AG04450 (cell line): ENCODE measurements around the gene HECTD4. TPM values are rescaled to one million over a fixed set of nuclear protein-coding genes. Genes with fewer than 3 reads are reported as not detected.
"Not testable (repeated sequence)": the region's sequence is repeated elsewhere in the genome, so short reads cannot be mapped to it uniquely, and the experiment has no call there.

Experiments
- CTCF ChIA-PET: fragments of 300-600, 350-600 bp; formaldehyde crosslinking; extraction: SDS; loops from one replicate; lab custom pipeline; 2022; ENCODE audit warnings: antibody characterized with exemption, inconsistent platforms; lab: Charles Lee
- POLR2A ChIA-PET: fragments of 350-600 bp; formaldehyde crosslinking; extraction: SDS; loops from one replicate; lab custom pipeline; 2021; ENCODE audit warnings: antibody characterized with exemption, inconsistent platforms; lab: Yijun Ruan, JAX
- DNase-seq: peaks from one replicate; pipeline ENCODE4 v3.0.0-alpha.2; 2011; ENCODE audit warnings: low read depth, low spot score
- H3K27ac ChIP-seq: one replicate; pipeline ENCODE4 v1.5.1; 2012; ENCODE audit warnings: low read depth, low read length, control low read depth
- H3K27me3 ChIP-seq: one replicate; pipeline ENCODE4 v1.6.0; 2012; ENCODE audit warnings: low read length; ENCODE audit not compliant: control insufficient read depth, insufficient read depth
- H3K4me3 ChIP-seq: 2 replicates; pipeline ENCODE4 v1.5.1; 2011; ENCODE audit warnings: mild to moderate bottlenecking, low read depth, low read length, control low read depth
- H3K9me3 ChIP-seq: 2 replicates; pipeline ENCODE4 v1.5.1; 2012; ENCODE audit warnings: low read length; ENCODE audit not compliant: control insufficient read depth, insufficient read depth
- polyA plus RNA-seq: library from polyadenylated mRNA; depleted of rRNA; stranded (reverse); fragments of >200 nt; gene quantifications from 2 replicates; pipeline ENCODE4 v1.2.3, GENCODE V29; 2011
- TF ChIP-seq, protein P1 (sequence below): IDR thresholded peaks from 2 replicates; pipeline ENCODE4 v1.5.1; 2011; ENCODE audit warnings: low read depth, low read length, control low read depth, inconsistent platforms

The HECTD4 gene
- polyA plus RNA-seq, 1 experiment = 8.6 TPM

DNA sequence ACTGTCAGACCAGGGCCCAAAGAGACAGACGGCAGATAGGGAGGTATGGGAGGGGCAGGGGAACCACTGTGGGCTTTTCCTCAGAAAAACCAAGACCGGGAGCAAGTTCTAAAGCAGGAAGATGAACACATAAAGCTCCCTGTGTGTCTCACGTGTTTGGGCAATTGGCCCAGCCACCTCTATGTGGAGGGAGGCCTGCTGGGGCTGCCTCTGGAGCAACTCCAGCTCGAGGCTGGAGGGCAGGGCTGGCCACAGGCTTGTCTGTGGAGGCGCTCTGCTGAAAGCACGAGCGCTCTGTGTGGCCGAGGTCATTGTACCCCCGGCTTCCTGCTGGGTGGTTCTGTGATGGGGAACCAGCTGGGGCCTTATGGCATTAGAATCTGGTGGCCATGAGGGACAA is 220.5 kb downstream of the HECTD4 start:
- H3K27me3 ChIP-seq = no peaks in the 10 kb centered on the region
- POLR2A ChIA-PET = no interaction called here
- CTCF ChIA-PET = no interaction called here
- H3K4me3 ChIP-seq = no peak overlapping the region
- H3K27ac ChIP-seq = peak overlapping the region; percentile 31
- peaks cover 10% of the 10 kb centered on the region for H3K9me3 ChIP-seq
- DNase-seq = no peak
- TF ChIP-seq, protein P1, sequence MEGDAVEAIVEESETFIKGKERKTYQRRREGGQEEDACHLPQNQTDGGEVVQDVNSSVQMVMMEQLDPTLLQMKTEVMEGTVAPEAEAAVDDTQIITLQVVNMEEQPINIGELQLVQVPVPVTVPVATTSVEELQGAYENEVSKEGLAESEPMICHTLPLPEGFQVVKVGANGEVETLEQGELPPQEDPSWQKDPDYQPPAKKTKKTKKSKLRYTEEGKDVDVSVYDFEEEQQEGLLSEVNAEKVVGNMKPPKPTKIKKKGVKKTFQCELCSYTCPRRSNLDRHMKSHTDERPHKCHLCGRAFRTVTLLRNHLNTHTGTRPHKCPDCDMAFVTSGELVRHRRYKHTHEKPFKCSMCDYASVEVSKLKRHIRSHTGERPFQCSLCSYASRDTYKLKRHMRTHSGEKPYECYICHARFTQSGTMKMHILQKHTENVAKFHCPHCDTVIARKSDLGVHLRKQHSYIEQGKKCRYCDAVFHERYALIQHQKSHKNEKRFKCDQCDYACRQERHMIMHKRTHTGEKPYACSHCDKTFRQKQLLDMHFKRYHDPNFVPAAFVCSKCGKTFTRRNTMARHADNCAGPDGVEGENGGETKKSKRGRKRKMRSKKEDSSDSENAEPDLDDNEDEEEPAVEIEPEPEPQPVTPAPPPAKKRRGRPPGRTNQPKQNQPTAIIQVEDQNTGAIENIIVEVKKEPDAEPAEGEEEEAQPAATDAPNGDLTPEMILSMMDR = no peak

DNA sequence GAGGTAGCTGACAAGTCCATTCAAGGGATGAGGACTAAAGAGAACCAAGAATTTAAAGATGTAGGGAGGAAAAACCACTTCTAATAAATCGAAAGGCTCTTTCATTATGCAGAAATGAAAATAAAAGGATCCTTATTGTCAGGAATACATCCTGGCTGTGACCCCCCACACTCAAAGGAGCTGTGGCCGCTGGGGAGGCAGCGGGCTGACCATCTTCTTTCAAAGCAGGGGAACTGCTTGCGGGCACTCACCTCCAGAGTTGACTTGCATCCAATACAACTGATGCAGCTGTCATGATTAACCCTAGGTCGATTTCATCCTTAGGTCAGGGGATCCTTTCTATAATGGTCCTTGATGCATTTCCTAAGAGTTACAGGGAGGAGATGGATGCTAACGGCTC is 221.6 kb downstream of the HECTD4 start:
- TF ChIP-seq, protein P1 = no peak
- ChIA-PET CTCF (no interaction called here), POLR2A (interaction anchor here (0.5 kb wide), 1 partner anchor 229 kb away, joined by 3 read pairs; no protein-coding TSS in a partner anchor)
- H3K27ac ChIP-seq = no peak overlapping the region
- peaks cover 10% of the 10 kb centered on the region for H3K9me3 ChIP-seq
- no peak overlapping the region for H3K4me3 ChIP-seq
- DNase-seq = no peak
- H3K27me3 ChIP-seq = no peaks in the 10 kb centered on the region

DNA sequence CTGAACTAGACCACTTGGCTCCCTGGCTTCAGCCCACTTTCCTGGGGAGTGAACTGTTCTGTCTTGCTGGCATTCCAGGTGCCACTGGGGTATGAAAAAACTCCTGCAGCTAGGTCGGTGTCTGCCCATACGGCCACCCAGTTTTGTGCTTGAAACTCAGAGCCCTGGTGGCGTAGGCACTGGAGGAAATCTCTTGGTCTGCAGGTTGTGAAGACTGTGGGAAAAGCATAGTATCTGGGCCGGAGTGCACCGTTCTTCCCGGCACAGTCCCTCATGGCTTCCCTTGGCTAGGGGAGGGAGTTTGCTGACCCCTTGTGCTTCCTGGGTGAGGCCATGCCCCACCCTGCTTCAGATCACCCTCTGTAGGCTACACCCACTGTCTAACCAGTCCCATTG is 223.1 kb downstream of the HECTD4 start:
- Histone ChIP-seq H3K27ac (no peak overlapping the region), H3K27me3 (no peaks in the 10 kb centered on the region), H3K9me3 (peaks cover 10% of the 10 kb centered on the region), H3K4me3 (no peak overlapping the region)
- TF ChIP-seq, protein P1 = no peak
- CTCF ChIA-PET = no interaction called here
- no peak for DNase-seq
- POLR2A ChIA-PET = no interaction called here

DNA sequence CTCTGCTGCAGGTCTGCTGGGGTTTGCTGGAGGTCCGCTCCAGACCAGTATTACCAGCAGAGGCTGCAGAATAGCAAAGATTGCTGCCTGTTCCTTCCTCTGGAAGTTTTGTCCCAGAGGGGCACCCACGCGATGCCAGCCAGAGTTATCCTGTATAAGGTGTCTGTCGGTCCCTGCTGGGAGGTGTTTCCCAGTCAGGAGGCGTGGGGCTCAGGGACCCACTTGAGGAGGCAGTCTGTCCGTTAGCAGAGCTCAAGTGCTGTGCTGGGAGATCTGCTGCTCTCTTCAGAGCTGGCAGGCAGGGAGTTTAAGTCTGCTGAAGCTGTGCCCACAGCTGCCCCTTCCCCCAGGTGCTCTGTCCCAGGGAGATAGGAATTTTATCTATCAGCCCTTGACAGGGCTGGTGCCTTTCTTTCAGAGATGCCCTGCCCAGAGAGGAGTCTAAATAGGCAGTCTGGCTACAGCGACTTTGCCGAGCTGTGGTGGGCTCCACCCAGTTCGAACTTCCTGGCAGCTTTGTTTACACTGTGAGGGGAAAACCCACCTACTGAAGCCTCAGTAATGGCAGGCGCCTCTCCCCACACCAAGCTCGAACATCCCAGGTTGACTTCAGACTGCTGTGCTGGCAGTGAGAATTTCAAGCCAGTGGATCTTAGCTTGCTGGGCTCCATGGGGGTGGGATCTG is 223.6 kb downstream of the HECTD4 start:
- H3K27ac ChIP-seq, H3K4me3 ChIP-seq, H3K9me3 ChIP-seq, CTCF ChIA-PET, H3K27me3 ChIP-seq, POLR2A ChIA-PET, DNase-seq: not testable (repeated sequence)

DNA sequence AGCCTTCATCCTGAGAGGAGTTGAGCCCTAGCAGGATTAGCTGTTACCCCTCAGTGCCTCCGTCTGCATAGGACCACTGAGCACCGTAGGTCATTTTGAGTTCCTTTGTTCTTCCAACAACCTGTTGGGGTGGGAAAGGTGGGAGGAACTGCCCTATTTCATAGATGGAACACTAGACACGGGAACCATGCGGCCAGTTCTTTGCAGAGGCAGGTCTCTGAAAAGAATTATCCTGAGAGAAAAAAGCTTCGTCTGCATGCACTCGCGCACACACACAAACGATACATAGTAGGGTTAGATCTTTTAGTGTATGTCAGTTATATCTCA is 228.4 kb downstream of the HECTD4 start:
- no peak for DNase-seq
- Histone ChIP-seq H3K27me3 (no peaks in the 10 kb centered on the region), H3K27ac (no peak overlapping the region), H3K9me3 (peaks cover 7% of the 10 kb centered on the region; the same call in 1 of the 2 replicates), H3K4me3 (no peak overlapping the region)
- TF ChIP-seq, protein P1 = no peak
- ChIA-PET POLR2A (no interaction called here), CTCF (no interaction called here)
